SK-N-SH treated with all-trans-retinoic acid at 6 μM for 48 hours (cell line): Measurements from ENCODE around the gene EXTL1.

Experiments used
- ATAC-seq: fragments of 200-7000 bp; cut with Tn5 transposase; 3 replicates; pipeline ENCODE4 v1.9.1; 2020; ENCODE audit warnings: mild to moderate bottlenecking, moderate library complexity
- ARNTL ChIP-seq: fragments of 450-650 bp; formaldehyde crosslinking; IDR thresholded peaks from 2 replicates; pipeline ENCODE4 v1.5.0; 2020; ENCODE audit warnings: low read depth, mild to moderate bottlenecking, moderate library complexity, borderline replicate concordance
- BACH2 ChIP-seq: fragments of 250-450 bp; sonication (Bioruptor Pico); IDR thresholded peaks from 2 replicates; pipeline ENCODE4 v1.9.0; 2021; ENCODE audit warnings: mild to moderate bottlenecking, borderline replicate concordance
- CREB5 ChIP-seq: fragments of 250-450 bp; sonication (Bioruptor Pico); IDR thresholded peaks from 2 replicates; pipeline ENCODE4 v1.5.1; 2020; ENCODE audit warnings: low read depth, mild to moderate bottlenecking, moderate library complexity
- CSDC2 ChIP-seq: fragments of 250-450 bp; sonication (Bioruptor Pico); IDR thresholded peaks from 2 replicates; pipeline ENCODE4 v1.5.0; 2020; ENCODE audit warnings: mild to moderate bottlenecking, moderate library complexity
- CSRNP3 ChIP-seq: fragments of 250-450 bp; sonication (Bioruptor Pico); IDR thresholded peaks from 2 replicates; pipeline ENCODE4 v1.5.1; 2021; ENCODE audit warnings: mild to moderate bottlenecking, moderate library complexity
- ESRRG ChIP-seq: fragments of 250-450 bp; sonication (Bioruptor Pico); IDR thresholded peaks from 2 replicates; pipeline ENCODE4 v1.6.1; 2021; ENCODE audit warnings: mild to moderate bottlenecking
- GLIS3 ChIP-seq: fragments of 250-450 bp; sonication (Bioruptor Pico); IDR thresholded peaks from 2 replicates; pipeline ENCODE4 v1.5.0; 2020; ENCODE audit warnings: mild to moderate bottlenecking, moderate library complexity
- OSR1 ChIP-seq: fragments of 250-450 bp; sonication (Bioruptor Pico); IDR thresholded peaks from 2 replicates; pipeline ENCODE4 v1.8.0; 2022; ENCODE audit warnings: moderate library complexity, mild to moderate bottlenecking, inconsistent platforms
- PPARA ChIP-seq: fragments of 250-450 bp; sonication (Bioruptor Pico); IDR thresholded peaks from 2 replicates; pipeline ENCODE4 v1.5.0; 2020; ENCODE audit warnings: mild to moderate bottlenecking, borderline replicate concordance
- RARB ChIP-seq: fragments of 250-450 bp; sonication (Bioruptor Pico); IDR thresholded peaks from 2 replicates; pipeline ENCODE4 v1.8.0; 2021; ENCODE audit warnings: mild to moderate bottlenecking, moderate library complexity
- SNAI2 ChIP-seq: fragments of 250-450 bp; sonication (Bioruptor Pico); IDR thresholded peaks from 2 replicates; pipeline ENCODE4 v1.5.0; 2020; ENCODE audit warnings: mild to moderate bottlenecking, moderate library complexity
- TCF4 ChIP-seq: fragments of 250-450 bp; sonication (Bioruptor Pico); IDR thresholded peaks from 2 replicates; pipeline ENCODE4 v1.8.0; 2021; ENCODE audit warnings: mild to moderate bottlenecking, moderate library complexity, borderline replicate concordance
- TOX ChIP-seq: fragments of 250-450 bp; sonication (Bioruptor Pico); IDR thresholded peaks from 2 replicates; pipeline ENCODE4 v1.8.0; 2021; ENCODE audit warnings: mild to moderate bottlenecking, moderate library complexity, borderline replicate concordance
- ZC3H10 ChIP-seq: fragments of 250-450 bp; sonication (Bioruptor Pico); IDR thresholded peaks from 2 replicates; pipeline ENCODE4 v1.5.1; 2021; ENCODE audit warnings: mild to moderate bottlenecking, moderate library complexity
- ZFP3 ChIP-seq: fragments of 250-450 bp; sonication (Bioruptor Pico); IDR thresholded peaks from 2 replicates; pipeline ENCODE4 v1.5.0; 2020; ENCODE audit warnings: mild to moderate bottlenecking, moderate library complexity
- ZFP30 ChIP-seq: fragments of 450-650 bp; formaldehyde crosslinking; IDR thresholded peaks from 2 replicates; pipeline ENCODE4 v1.5.0; 2022; ENCODE audit warnings: mild to moderate bottlenecking, moderate library complexity
- ZNF70 ChIP-seq: fragments of 450-650 bp; formaldehyde crosslinking; IDR thresholded peaks from 2 replicates; pipeline ENCODE4 v1.5.0; 2020; ENCODE audit warnings: mild to moderate bottlenecking, moderate library complexity
- ZNF8 ChIP-seq: fragments of 450-650 bp; formaldehyde crosslinking; IDR thresholded peaks from 2 replicates; pipeline ENCODE4 v1.5.0; 2020; ENCODE audit warnings: mild to moderate bottlenecking, moderate library complexity
- TF ChIP-seq, protein P1 (sequence below): fragments of 250-450 bp; sonication (Bioruptor Pico); IDR thresholded peaks from 2 replicates; pipeline ENCODE4 v1.8.0; 2021; ENCODE audit warnings: low read depth, mild to moderate bottlenecking, moderate library complexity, borderline replicate concordance
- TF ChIP-seq, protein P2 (sequence below): fragments of 250-450 bp; sonication (Bioruptor Pico); IDR thresholded peaks from 2 replicates; pipeline ENCODE4 v1.5.0; 2020; ENCODE audit warnings: mild to moderate bottlenecking, moderate library complexity

Gene EXTL1

GRCh38 chr1:26043765-26044164 is 22.2 kb downstream of the EXTL1 start:
- no peak for ATAC-seq
- TF ChIP-seq ZC3H10 (no peak), ZFP30 (CRISPR knock-in tag) (no peak), TCF4 (CRISPR knock-in tag) (no peak), SNAI2 (CRISPR knock-in tag) (no peak), CSDC2 (CRISPR knock-in tag) (no peak), GLIS3 (CRISPR knock-in tag) (no peak), CSRNP3 (no peak), RARB (CRISPR knock-in tag) (no peak), BACH2 (no peak), ZNF70 (no peak), ZFP3 (CRISPR knock-in tag) (no peak), ESRRG (no peak), TOX (no peak), ZNF8 (CRISPR knock-in tag) (no peak), CREB5 (no peak), PPARA (CRISPR knock-in tag) (no peak), OSR1 (CRISPR knock-in tag) (no peak), ARNTL (CRISPR knock-in tag) (no peak)
- TF ChIP-seq, protein P1, sequence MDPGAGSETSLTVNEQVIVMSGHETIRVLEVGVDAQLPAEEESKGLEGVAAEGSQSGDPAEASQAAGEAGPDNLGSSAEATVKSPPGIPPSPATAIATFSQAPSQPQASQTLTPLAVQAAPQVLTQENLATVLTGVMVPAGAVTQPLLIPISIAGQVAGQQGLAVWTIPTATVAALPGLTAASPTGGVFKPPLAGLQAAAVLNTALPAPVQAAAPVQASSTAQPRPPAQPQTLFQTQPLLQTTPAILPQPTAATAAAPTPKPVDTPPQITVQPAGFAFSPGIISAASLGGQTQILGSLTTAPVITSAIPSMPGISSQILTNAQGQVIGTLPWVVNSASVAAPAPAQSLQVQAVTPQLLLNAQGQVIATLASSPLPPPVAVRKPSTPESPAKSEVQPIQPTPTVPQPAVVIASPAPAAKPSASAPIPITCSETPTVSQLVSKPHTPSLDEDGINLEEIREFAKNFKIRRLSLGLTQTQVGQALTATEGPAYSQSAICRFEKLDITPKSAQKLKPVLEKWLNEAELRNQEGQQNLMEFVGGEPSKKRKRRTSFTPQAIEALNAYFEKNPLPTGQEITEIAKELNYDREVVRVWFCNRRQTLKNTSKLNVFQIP (CRISPR knock-in tag), result no peak
- TF ChIP-seq, protein P2, sequence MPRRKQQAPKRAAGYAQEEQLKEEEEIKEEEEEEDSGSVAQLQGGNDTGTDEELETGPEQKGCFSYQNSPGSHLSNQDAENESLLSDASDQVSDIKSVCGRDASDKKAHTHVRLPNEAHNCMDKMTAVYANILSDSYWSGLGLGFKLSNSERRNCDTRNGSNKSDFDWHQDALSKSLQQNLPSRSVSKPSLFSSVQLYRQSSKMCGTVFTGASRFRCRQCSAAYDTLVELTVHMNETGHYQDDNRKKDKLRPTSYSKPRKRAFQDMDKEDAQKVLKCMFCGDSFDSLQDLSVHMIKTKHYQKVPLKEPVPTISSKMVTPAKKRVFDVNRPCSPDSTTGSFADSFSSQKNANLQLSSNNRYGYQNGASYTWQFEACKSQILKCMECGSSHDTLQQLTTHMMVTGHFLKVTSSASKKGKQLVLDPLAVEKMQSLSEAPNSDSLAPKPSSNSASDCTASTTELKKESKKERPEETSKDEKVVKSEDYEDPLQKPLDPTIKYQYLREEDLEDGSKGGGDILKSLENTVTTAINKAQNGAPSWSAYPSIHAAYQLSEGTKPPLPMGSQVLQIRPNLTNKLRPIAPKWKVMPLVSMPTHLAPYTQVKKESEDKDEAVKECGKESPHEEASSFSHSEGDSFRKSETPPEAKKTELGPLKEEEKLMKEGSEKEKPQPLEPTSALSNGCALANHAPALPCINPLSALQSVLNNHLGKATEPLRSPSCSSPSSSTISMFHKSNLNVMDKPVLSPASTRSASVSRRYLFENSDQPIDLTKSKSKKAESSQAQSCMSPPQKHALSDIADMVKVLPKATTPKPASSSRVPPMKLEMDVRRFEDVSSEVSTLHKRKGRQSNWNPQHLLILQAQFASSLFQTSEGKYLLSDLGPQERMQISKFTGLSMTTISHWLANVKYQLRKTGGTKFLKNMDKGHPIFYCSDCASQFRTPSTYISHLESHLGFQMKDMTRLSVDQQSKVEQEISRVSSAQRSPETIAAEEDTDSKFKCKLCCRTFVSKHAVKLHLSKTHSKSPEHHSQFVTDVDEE (CRISPR knock-in tag), result no peak

- no peak for ATAC-seq
- TF ChIP-seq TOX (no peak), GLIS3 (CRISPR knock-in tag) (no peak), CSRNP3 (no peak), TCF4 (CRISPR knock-in tag) (no peak), ARNTL (CRISPR knock-in tag) (no peak)
- TF ChIP-seq, protein P1 (CRISPR knock-in tag), result no peak
These were observed 22.8 kb downstream of the EXTL1 start for GRCh38 chr1:26044414-26044813.
